ENCODE measurements around the gene USP2.

USP2 gene

GRCh38 chr11:119320776-119321524 lies 60.5 kb downstream of the USP2 start:
- no peak for DNase-seq (ENCODE audit: low read depth)

GRCh38 chr11:119320240-119320775 lies 61.2 kb downstream of the USP2 start:
- DNase-seq (ENCODE audit: low read depth) = no peak

DNA sequence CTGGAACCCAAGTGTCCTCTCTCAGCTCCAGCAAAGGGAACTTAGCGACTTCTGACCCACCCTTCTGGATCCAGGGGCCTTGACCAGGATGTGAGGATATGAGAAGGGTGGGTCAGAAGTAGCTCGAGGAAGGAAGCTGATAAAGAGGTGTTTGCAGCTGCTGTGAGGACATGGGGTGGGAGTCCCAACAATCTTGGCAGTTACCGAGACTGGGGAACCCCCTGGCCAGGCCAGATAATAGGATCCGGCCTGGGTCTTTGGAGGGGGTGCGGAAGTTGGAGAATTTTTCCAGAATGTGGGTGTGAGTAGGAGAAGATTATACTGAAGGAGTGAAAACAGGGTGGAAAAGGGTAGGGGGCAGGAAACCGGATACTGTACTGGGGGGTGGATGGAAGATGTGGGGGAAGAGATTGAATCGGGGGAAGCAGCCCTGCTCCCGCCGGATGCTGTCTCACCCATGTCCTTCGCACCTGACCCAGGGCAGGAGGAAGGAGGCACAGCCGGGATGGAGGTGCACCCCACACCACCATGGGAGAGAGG lies 61.7 kb downstream of the USP2 start:
- no peak for DNase-seq (ENCODE audit: low read depth)

GRCh38 chr11:119319136-119319699 lies 62.3 kb downstream of the USP2 start:
- no peak for DNase-seq (ENCODE audit: low read depth)

- no peak for DNase-seq (ENCODE audit: low read depth)
Observed at GRCh38 chr11:119318240-119319135, 63.0 kb downstream of the USP2 start.

DNA sequence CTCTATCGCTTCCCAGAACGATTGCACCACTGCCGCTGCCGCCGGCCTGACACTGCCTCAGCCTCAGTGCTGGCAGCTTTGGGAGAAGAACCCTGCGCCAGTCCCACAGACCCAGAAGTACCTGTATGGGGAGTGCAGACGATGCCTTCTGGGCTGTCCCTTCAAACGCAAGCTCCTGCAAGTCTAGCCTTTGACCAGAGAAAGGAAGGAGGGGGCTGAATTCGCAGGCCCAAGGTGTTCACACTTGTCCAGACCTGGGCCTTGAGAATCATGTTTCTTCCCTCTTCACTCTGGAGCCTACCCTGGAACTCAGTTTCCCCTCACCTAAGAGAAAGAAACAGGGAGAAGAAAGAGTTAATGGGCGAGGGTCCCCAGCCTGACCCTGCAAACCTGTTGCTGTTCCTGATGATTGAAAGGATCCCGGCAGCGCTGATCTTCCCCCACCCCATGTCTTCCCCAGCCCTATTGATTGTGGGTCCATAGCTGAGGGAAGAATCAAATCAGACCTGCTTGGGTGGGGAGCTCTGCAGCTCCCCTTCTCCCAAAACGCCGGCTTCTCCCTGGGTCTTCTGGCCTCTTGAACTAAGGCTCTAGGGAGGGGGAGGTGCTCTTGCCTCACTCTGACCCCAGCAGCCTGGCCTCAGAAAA lies 63.8 kb downstream of the USP2 start:
- DNase-seq (ENCODE audit: low read depth) = no peak

DNA sequence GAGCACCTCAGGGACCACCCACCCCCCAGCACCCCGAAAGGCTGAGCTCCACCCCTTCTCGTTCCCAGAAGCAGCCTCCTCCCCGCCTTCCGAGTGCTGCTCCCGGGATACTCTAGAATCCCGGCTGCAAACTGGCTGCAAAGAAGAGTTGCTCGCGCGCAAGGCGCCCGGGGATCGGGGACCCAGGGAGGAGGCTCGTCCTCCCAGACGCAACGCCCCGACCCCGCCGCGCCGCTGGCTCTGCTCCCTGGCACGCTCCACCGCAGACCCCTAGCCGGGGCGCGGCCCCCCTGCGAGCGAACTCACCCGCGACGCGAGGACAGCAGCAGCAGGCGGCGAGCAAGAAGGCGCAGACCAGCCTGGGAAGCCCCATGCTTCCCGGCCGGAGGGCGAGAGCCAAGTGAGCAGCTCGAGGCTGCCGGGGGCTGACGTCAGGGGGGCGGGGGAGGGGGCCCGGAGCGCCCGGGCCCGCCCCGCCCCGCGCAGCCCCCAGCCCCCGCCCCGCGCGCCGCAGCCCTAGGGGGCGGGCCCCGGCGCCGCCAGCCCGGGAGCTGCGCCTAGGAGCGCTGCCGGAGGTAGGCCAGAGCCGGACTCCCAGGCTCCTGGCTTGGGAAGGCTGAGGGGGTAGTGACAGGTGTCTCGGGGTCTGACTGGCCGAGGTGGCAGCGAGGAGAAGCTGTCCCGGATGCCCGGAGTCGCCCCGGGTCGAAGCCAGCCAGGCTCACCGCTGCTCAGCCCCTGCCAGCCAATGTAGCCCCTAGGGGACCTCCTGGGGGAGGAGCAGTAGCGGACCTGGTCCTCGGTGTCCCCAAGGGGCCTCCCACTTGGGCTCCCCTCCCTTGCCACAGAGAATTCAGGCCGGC lies 64.5 kb downstream of the USP2 start, which contains the start of gene MCAM:
MCAM (minus strand) TSS at position 402 of the 863 bp plus-strand sequence; CDS start at position 373, 29 bp downstream.
- DNase-seq (ENCODE audit: low read depth) = no peak

DNA sequence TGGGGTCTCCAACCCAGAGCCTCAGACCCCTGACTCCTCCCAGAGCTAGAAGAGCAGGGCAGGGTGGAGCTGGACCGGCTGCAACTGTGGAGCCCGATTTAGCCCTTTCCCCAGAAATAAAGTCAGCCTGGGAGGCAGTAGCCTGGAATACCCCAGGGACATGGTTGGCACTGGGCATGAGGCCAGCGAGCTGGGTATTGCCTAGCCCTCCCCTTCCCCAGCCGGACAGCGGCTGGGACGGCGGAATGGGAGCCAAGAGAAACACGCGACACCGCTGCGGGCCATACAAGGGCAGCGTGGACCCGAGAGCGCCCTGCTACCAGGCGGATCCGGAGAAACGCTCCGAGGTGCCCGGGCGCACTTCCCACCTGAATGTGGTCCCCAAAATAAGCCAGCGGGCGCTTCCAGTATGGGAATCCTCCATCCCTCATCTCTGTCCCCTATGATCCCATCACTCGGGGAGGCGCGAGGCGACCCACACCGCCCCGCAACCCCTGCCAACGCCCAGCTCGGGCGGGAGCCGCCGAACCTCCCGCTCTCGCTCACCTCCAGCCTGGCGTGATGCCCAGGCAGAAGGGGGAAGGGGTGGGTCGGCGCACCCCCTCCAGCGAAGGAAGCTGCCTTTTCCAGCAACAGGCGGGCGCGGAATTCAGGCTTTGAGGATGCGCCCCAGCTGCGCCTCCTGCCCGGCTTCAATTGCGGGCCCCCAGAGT lies 65.3 kb downstream of the USP2 start:
- DNase-seq (ENCODE audit: low read depth) = no peak

DNA sequence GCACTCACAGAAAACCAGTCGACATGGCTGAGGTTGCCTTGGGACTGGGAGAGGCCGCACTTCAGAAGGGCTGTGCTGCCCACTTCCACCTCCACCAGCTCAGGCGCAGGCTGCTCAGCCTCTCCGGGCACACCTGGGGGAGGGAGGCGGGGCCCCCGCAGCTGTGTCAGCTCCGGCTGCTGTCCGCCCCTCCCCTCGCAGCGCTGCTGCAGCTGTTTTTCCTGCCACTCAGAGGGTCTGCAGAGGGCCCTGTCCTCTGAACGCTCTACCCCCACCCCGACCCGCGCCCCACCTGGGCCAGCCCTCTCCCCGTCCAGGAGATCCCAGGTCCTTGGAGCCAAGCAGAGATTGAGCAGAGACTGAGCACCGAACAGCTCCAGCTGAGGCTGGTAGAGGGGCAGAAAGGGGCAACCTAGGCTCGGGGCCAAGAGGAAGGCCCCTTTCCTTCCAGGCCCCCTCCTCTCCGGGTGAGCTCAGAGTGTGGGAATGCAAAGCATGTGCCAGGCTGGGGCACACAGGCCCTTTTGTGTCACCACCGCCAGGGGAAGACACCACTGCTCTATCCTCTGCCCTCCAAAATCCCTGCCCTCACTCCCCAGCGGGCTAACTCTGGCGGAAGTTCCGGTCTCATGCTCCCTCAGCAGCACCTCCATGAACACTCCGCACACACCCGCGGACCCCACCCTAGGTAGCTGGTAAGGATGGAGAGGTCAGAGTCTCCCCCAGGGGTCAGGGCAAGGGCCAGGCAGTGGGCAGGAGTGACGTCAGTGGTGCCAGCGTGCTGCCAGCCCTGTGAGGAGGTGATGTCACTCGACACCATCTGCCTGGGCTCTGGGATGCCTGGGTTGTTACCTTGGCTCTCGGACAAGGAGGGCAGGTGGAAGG lies 66.1 kb downstream of the USP2 start:
- DNase-seq (ENCODE audit: low read depth) = no peak

DNA sequence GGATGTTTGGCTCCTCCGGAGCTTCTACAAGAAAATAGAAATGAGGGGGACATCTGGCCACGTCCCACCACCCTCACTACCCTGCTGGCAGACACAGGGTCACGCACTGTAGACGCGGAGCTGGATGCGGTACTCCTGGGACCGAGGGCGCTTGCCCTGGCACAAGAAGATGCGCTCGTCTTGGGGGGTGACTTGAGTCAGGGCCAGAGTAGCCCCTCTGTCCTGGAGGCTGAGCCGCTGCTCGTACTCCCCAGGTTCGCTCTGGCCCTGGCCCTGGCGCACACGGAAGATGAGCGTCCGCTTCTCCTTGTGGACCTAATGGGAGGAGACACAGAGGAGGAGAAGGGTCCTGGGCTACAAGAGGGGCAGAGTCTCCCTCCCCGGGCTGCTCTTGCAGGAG lies 66.8 kb downstream of the USP2 start:
- no peak for DNase-seq (ENCODE audit: low read depth)

GRCh38 chr11:119310682-119311052 lies 70.8 kb downstream of the USP2 start:
- no peak for DNase-seq (ENCODE audit: low read depth)

- no peak for DNase-seq (ENCODE audit: low read depth)
Observed at GRCh38 chr11:119309953-119310681, 71.4 kb downstream of the USP2 start.

- no peak for DNase-seq (ENCODE audit: low read depth)
Observed at GRCh38 chr11:119309411-119309810, 72.1 kb downstream of the USP2 start.

DNA sequence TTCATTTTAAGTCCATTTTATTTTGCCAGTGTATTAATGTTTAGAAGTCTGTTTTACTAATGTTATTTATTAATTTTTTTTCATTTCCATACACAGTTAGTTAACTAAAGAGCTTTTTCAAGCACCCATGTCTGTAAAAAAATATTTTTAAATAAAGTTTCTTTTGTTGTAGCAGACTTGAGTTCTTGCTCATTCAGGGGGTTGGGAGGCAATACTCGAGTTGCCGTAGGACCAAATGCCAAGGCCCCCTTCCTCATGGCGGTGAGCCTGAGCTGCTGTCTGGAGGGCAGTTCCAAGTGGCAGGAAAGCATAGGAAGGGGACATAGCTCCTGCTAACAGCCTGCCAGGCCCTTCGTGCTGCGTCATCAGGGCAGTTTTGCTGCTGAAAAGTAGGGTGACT lies 73.5 kb downstream of the USP2 start:
- DNase-seq (ENCODE audit: low read depth) = no peak

DNA sequence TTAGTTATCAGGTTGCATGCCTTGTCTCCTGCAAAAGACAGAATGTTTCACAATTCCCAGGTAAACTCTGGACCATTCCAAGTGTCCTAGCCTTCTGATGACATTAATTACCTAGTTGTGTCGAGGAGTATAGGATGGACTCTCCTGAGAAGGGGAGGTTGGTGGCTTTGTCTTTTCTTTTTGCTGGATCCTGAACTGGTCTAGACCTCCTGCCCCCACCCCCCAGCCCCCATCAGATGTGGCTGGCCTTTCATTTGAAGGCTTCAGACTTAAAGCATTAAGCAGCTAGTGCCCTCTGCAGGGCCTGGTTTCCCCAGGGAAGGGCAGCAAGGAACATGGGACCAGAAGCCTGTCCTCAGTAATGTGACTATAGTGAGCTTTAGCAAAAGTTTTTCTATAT lies 74.3 kb downstream of the USP2 start:
- DNase-seq (ENCODE audit: low read depth) = no peak

DNA sequence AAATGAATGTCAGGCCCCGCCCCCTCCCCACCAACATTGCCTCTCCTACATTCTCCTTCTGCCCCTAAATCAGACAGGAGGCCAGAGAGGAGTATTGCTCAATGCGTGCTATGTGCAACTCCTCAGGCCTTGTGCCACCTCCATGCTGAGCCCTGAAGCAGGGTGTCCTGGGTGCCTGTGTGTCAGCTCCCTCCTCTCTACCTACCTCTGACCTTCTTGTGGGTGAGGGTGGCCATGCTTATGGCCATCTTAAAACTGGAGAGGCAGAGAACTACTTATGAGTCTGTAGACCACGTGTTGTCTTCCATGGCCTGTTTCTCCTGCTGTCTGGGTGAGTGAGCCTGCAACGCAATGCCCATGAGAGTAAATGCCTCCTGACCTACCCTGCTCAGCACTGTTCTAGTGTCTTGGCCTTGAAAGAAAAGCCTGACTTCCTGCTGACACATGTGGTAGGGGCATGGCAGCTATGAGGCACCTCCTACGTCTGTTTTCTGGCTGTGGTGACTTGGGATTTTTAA lies 75.1 kb downstream of the USP2 start:
- DNase-seq (ENCODE audit: low read depth) = no peak

DNA sequence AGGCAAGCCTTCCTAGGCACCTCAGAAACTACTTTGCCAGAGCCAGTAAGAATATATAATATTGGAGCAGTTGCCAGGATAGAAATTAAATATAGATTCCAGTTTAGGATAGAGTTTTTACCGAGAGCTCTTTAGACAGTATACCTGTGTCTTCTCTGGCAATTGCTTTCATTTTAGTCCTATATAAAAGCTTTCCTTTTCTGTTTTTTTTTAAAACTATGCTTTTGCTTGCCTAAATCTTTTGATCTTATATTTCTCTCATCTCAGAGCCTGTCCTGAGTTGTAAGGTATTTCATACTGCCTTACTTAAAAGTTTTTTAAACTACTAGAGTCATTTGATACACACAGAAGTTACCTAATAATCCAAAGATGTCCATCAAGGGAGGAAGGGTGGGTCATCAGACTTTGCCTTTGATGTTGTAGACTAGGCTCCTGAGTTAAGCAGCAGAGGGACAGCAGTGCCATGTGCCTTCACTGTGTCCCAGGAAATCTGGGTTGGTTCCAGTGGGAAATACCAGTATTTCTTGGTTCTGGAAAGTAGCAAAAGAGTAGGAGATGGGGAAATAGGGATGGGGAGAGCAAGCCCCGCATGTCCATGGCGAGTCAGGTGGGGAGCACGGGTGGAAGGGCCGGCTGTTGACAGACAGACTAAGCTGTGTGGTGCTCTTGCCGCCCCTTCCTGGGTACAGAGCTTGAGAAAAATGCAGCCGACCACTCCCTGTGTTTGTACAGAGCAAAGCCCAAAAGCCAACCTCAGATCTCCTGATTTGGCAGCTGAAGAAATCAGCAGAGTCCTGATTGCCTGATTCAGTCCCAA lies 75.7 kb downstream of the USP2 start:
- no peak for DNase-seq (ENCODE audit: low read depth)
